B cell (primary cell): ENCODE data around the gene KIF4B. TPM values are rescaled to one million over a fixed set of nuclear protein-coding genes. Genes with fewer than 3 reads are reported as not detected.

Experiments used
- ATAC-seq: fragments of 200-7000 bp; cut with Tn5 transposase; one replicate; pipeline ENCODE4 v1.10.0; 2021; ENCODE audit warnings: low read depth, mild to moderate bottlenecking, moderate number of reproducible peaks, moderate library complexity
- CTCF ChIA-PET: fragments of 350-600 bp; sonication (Branson Sonifier 250); formaldehyde crosslinking; loops from one replicate; lab custom pipeline; 2021; ENCODE audit warnings: antibody characterized with exemption, inconsistent platforms; lab: Charles Lee
- POLR2A ChIA-PET: fragments of 350-600 bp; sonication (Branson Sonifier 250); formaldehyde crosslinking; loops from one replicate; lab custom pipeline; 2021; ENCODE audit warnings: antibody characterized with exemption; lab: Charles Lee
- DNase-seq: peaks from one replicate; pipeline ENCODE4 v3.0.0; 2013
- H2AFZ ChIP-seq: 2 replicates; pipeline ENCODE4 v1.6.1; 2012; ENCODE audit warnings: mild to moderate bottlenecking, low read depth, low read length; ENCODE audit not compliant: insufficient read depth, poor library complexity, severe bottlenecking
- H3K27ac ChIP-seq, 2 donors: 1 replicate in 1 of 2; 2 replicates in 1 of 2; pipeline ENCODE4 v1.5.1; 2012 to 2013; ENCODE audit warnings: low read length in 2 of 2, mild to moderate bottlenecking in 2 of 2, moderate library complexity in 1 of 2
- H3K27me3 ChIP-seq, 4 experiments: fragments of 200-600 bp in 1 of 4; sonication (generic) in 1 of 4; replicated peaks in 1 of 4; 1 replicate in 2 of 4; 2 replicates in 2 of 4; pipeline versions ENCODE4 v1.6.1 to v1.7.0; 2013 to 2016; ENCODE audit warnings: low read length in 3 of 4, mild to moderate bottlenecking in 2 of 4, mixed read lengths in 1 of 4, moderate library complexity in 1 of 4; ENCODE audit not compliant: insufficient read depth in 4 of 4, control insufficient read depth in 3 of 4; ENCODE audit errors: control extremely low read depth in 1 of 4
- H3K36me3 ChIP-seq, 2 experiments: replicated peaks in 1 of 2; 1 replicate in 1 of 2; 2 replicates in 1 of 2; pipeline versions ENCODE4 v1.6.1 to v1.7.1; 2013; ENCODE audit warnings: low read length in 1 of 2; ENCODE audit not compliant: insufficient read depth in 2 of 2, control insufficient read depth in 1 of 2; ENCODE audit errors: control extremely low read depth in 1 of 2, extremely low read depth in 1 of 2
- H3K4me1 ChIP-seq, 2 donors: fragments of 200-600 bp in 1 of 2; sonication (generic) in 1 of 2; 1 replicate in 1 of 2; 2 replicates in 1 of 2; pipeline versions ENCODE4 v1.5.1 to v1.6.1; 2013 to 2017; ENCODE audit warnings: low read length in 2 of 2; ENCODE audit not compliant: control insufficient read depth in 2 of 2, insufficient read depth in 2 of 2
- H3K4me2 ChIP-seq: replicated peaks from 2 replicates; pipeline ENCODE3; 2012; ENCODE audit warnings: mild to moderate bottlenecking, low read depth, low read length; ENCODE audit not compliant: poor library complexity, severe bottlenecking
- H3K4me3 ChIP-seq, 5 experiments: fragments of 200-600 bp in 1 of 5; sonication (generic) in 1 of 5; 1 replicate in 3 of 5; 2 replicates in 2 of 5; pipeline versions ENCODE4 v1.5.1 to v1.7.0; 2011 to 2016; ENCODE audit warnings: low read length in 4 of 5, mild to moderate bottlenecking in 4 of 5, low read depth in 2 of 5, control low read depth in 1 of 5, moderate library complexity in 1 of 5; ENCODE audit not compliant: insufficient read depth in 1 of 5; ENCODE audit errors: control extremely low read depth in 1 of 5, extremely low read depth in 1 of 5
- H3K79me2 ChIP-seq: fragments of 200-600 bp; sonication (generic); one replicate; pipeline ENCODE4 v1.6.0; 2016; ENCODE audit warnings: low read length; ENCODE audit not compliant: control insufficient read depth, insufficient read depth
- H3K9ac ChIP-seq: fragments of 200-600 bp; sonication (generic); 2 replicates; pipeline ENCODE4 v1.6.1; 2017; ENCODE audit warnings: mild to moderate bottlenecking, low read length, moderate library complexity
- H3K9me3 ChIP-seq, 3 donors: one replicate each; pipeline versions ENCODE4 v1.6.1 to v1.7.1; 2013; ENCODE audit warnings: low read length in 2 of 3; ENCODE audit not compliant: control insufficient read depth in 2 of 3, insufficient read depth in 1 of 3; ENCODE audit errors: control extremely low read depth in 1 of 3
- H4K20me1 ChIP-seq: 2 replicates; pipeline ENCODE4 v1.6.0; 2012; ENCODE audit warnings: mild to moderate bottlenecking, low read length; ENCODE audit not compliant: insufficient read depth, control insufficient read depth, poor library complexity, severe bottlenecking
- H3K27ac Mint-ChIP-seq: one replicate; pipeline ENCODE4 v1.8.0; 2021; ENCODE audit warnings: mixed read lengths
- H3K27me3 Mint-ChIP-seq: one replicate; pipeline ENCODE4 v1.8.0; 2021; ENCODE audit warnings: mixed read lengths
- H3K4me1 Mint-ChIP-seq: one replicate; pipeline ENCODE4 v1.8.0; 2021; ENCODE audit warnings: mixed read lengths
- H3K4me3 Mint-ChIP-seq: one replicate; pipeline ENCODE4 v1.8.0; 2021; ENCODE audit warnings: mixed read lengths
- H3K9me3 Mint-ChIP-seq: one replicate; pipeline ENCODE4 v1.8.0; 2022; ENCODE audit warnings: mixed read lengths; ENCODE audit not compliant: insufficient read depth
- CTCF ChIP-seq: fragments of 200-600 bp; IDR thresholded peaks from one replicate; pipeline ENCODE4 v1.8.0; 2022; ENCODE audit warnings: antibody characterized with exemption, mild to moderate bottlenecking
- EZH2 ChIP-seq: IDR thresholded peaks from 2 replicates; pipeline ENCODE4 v1.6.1; 2012; ENCODE audit warnings: borderline replicate concordance, low read depth, mild to moderate bottlenecking, moderate library complexity, low read length; ENCODE audit not compliant: insufficient read depth, poor library complexity, severe bottlenecking
- WGBS: methylation state at CpG from one replicate; pipeline ENCODE4 v1.1.5; 2013; ENCODE audit warnings: missing lambda C conversion rate; ENCODE audit not compliant: insufficient coverage; 5-methylcytosine and 5-hydroxymethylcytosine counted together
- intact Hi-C: fragments of 100-400 bp; cut with micrococcal nuclease; formaldehyde crosslinking; loops from one replicate; pipeline ENCODE4 v1.10.0; 2022
- polyA plus RNA-seq: library from polyadenylated mRNA; depleted of rRNA; stranded (reverse); fragments of >200 nt; gene quantifications from 2 replicates; pipeline ENCODE4 v1.2.3, GENCODE V29; 2012
- total RNA-seq, 2 donors: library from RNA; stranded (reverse); fragments of 120-200 nt in 1 of 2; gene quantifications; 1 replicate in 1 of 2; 2 replicates in 1 of 2; pipeline versions ENCODE4 v1.2.3 to v1.2.4, GENCODE V29; 2013 to 2022

Gene KIF4B
- total and polyA plus RNA-seq, 2 donors (not counting 1 experiment from before 2014, with no cell fraction given) = not detected

GRCh38 chr5:155049569-155050383 lies 36.2 kb downstream of the KIF4B start:
- 79% methylated on average over 1 of the region's 1 CpG for WGBS
- TF ChIP-seq EZH2 (no peak), CTCF (no peak)
- Mint-ChIP-seq H3K27ac (no peak overlapping the region), H3K27me3 (peaks cover 26% of the 10 kb centered on the region), H3K4me3 (no peak overlapping the region), H3K9me3 (no peaks in the 10 kb centered on the region), H3K4me1 (no peaks in the 10 kb centered on the region)
- intact Hi-C loops = no loop called here
- ChIA-PET CTCF (no interaction called here), POLR2A (no interaction called here)
- Histone ChIP-seq H3K4me2 (no peak overlapping the region), H3K4me1 (no peaks in the 10 kb centered on the region), H3K27ac (no peak overlapping the region), H3K9ac (no peak overlapping the region), H4K20me1 (no peaks in the 10 kb centered on the region), H2AFZ (no peak overlapping the region), H3K4me3 (no peak overlapping the region), H3K9me3 (no peaks in the 10 kb centered on the region), H3K27me3 (no peaks in the 10 kb centered on the region), H3K36me3 (no peaks in the 10 kb centered on the region), H3K79me2 (no peaks in the 10 kb centered on the region)
- ATAC-seq (no peak), DNase-seq (no peak)

GRCh38 chr5:155050384-155051019 lies 36.9 kb downstream of the KIF4B start:
- Histone ChIP-seq H2AFZ (no peak overlapping the region), H3K27ac (no peak overlapping the region), H3K9ac (no peak overlapping the region), H3K4me2 (no peak overlapping the region), H3K9me3 (no peaks in the 10 kb centered on the region), H3K36me3 (no peaks in the 10 kb centered on the region), H3K27me3 (no peaks in the 10 kb centered on the region), H3K4me1 (no peaks in the 10 kb centered on the region), H4K20me1 (no peaks in the 10 kb centered on the region), H3K4me3 (no peak overlapping the region), H3K79me2 (no peaks in the 10 kb centered on the region)
- intact Hi-C loops = no loop called here
- no peak for TF ChIP-seq EZH2
- TF ChIP-seq CTCF = no peak
- ChIA-PET CTCF (no interaction called here), POLR2A (no interaction called here)
- DNase-seq = no peak
- no peak for ATAC-seq
- peaks cover 20% of the 10 kb centered on the region for H3K27me3 Mint-ChIP-seq
- 85% methylated on average over 3 of the region's 5 CpGs for WGBS
- H3K4me1 Mint-ChIP-seq = no peaks in the 10 kb centered on the region
- no peak overlapping the region for H3K27ac Mint-ChIP-seq
- no peaks in the 10 kb centered on the region for H3K9me3 Mint-ChIP-seq
- H3K4me3 Mint-ChIP-seq = no peak overlapping the region
